ENCODE results near the gene METTL22.

The METTL22 gene

DNA sequence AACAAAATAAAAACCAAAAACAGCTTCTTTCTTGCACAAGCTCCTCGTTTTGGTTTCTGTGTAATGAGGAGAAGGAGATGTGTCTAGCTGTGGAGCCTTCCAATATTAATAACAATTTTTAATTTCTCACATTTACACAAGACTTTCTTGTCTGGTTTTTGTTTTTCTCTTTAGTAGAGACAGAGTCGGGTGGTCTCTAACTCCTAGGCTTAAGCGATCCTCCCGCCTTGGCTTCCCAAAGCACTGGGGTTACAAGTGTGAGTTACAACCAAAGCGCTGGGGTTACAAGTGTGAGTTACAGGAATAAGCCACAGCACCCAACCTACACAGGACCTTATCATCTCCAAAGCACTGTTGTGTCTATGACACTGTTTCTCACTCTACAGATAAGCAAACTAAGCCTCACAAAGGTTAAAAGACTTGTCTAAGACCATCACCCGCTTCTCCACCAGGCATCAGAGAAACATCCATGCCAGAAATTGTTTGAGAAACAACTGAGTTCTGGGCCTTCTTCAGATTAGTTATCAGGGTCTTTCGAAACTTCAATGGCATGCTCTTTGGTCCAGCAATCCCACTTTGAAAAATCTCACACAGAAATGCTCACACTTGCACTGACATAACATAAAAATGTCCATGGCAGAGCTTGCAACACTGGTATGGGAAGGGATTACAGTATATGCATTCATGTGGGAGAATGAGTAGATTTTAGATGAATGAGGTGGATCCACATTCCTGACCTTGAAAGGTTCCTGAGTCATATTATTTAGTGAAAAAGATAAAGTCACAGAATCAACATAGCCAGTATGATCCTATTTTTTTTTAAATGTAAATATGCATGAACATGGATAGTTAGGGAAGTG is 56.8 kb downstream of the METTL22 start:
- H3K27ac ChIP-seq (ENCODE audit: low read length) = no peak overlapping the region
- no peaks in the 10 kb centered on the region for H3K9me3 ChIP-seq (ENCODE audit: control insufficient read depth in 2 of 2, low read length in 2 of 2)
- H3K36me3 ChIP-seq (ENCODE audit: control insufficient read depth in 2 of 2, insufficient read depth in 2 of 2, low read length in 2 of 2) = no peaks in the 10 kb centered on the region
- no peak overlapping the region for H3K4me3 ChIP-seq (ENCODE audit: low read length in 2 of 2)
- H3K9ac ChIP-seq (ENCODE audit: low read length in 2 of 2) = no peak overlapping the region
- H3K4me1 ChIP-seq (ENCODE audit: control insufficient read depth, insufficient read depth, low read length) = peaks cover 11% of the 10 kb centered on the region
- H3K27me3 ChIP-seq (ENCODE audit: control insufficient read depth in 1 of 2, insufficient read depth in 2 of 2, low read length in 2 of 2) = no peaks in the 10 kb centered on the region

DNA sequence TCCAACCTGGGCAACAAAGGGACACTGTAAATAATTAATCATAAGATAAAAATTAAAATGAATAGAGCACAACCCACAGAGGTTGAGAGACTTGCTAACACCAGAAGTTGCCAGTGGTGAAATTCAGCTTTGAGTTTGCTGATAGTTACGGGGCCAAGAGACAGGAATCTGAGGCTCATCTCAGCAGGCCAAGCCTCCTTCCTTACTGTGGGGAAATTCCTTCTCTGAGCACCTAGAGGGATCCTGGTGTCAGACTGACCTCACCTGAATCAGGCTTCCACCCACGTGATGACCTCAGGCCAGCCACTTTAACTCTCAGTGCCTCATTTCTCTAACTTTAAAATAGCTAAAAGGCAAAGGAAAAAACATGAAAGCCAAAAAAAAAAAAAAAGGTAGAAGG is 57.7 kb downstream of the METTL22 start:
- H3K27ac ChIP-seq (ENCODE audit: low read length) = no peak overlapping the region
- H3K9me3 ChIP-seq (ENCODE audit: control insufficient read depth in 2 of 2, low read length in 2 of 2) = no peaks in the 10 kb centered on the region
- H3K9ac ChIP-seq (ENCODE audit: low read length in 2 of 2) = no peak overlapping the region
- peaks cover 11% of the 10 kb centered on the region for H3K4me1 ChIP-seq (ENCODE audit: control insufficient read depth, insufficient read depth, low read length)
- H3K4me3 ChIP-seq (ENCODE audit: low read length in 2 of 2) = no peak overlapping the region
- no peaks in the 10 kb centered on the region for H3K27me3 ChIP-seq (ENCODE audit: control insufficient read depth in 1 of 2, insufficient read depth in 2 of 2, low read length in 2 of 2)
- no peaks in the 10 kb centered on the region for H3K36me3 ChIP-seq (ENCODE audit: control insufficient read depth in 2 of 2, insufficient read depth in 2 of 2, low read length in 2 of 2)

DNA sequence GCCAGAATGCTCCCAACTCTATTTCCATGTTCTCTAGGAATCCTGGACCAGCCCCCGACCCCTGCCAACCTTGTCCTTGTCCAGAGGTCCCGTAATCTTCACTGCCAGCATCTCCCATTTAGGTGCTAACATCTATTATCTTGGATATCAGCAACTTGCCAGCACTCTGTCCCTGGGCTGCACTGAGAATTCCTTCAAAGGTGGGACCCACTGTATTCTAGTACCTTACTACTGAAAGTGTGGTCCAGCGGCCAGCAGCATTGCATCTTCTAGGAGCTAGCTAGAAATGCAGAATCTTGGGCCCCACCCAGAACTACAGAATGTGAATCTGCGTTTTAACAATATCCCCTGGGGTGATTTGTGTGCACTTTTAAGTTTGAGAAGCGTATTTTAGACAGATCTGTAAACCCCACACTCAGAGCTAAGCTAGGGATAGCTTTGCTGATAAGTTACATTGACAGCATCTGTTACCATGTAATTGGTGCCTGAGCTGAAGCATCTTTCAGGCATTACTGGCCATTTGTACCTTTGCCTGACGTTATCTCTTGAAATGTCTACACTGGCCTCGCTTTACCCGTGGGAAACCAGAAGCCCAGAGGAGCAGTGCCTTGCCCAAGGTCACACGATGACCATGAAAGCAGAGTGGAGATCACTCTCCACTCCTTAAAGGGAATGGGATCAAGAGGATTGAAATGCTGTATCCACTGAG is 61.2 kb downstream of the METTL22 start:
- peaks cover 2% of the 10 kb centered on the region for H3K4me1 ChIP-seq (ENCODE audit: control insufficient read depth, insufficient read depth, low read length)
- H3K36me3 ChIP-seq (ENCODE audit: control insufficient read depth in 2 of 2, insufficient read depth in 2 of 2, low read length in 2 of 2) = no peaks in the 10 kb centered on the region
- H3K4me3 ChIP-seq (ENCODE audit: low read length in 2 of 2) = no peak overlapping the region
- H3K27ac ChIP-seq (ENCODE audit: low read length) = no peak overlapping the region
- H3K27me3 ChIP-seq (ENCODE audit: control insufficient read depth in 1 of 2, insufficient read depth in 2 of 2, low read length in 2 of 2) = no peaks in the 10 kb centered on the region
- H3K9me3 ChIP-seq (ENCODE audit: control insufficient read depth in 2 of 2, low read length in 2 of 2) = no peaks in the 10 kb centered on the region
- no peak overlapping the region for H3K9ac ChIP-seq (ENCODE audit: low read length in 2 of 2)

DNA sequence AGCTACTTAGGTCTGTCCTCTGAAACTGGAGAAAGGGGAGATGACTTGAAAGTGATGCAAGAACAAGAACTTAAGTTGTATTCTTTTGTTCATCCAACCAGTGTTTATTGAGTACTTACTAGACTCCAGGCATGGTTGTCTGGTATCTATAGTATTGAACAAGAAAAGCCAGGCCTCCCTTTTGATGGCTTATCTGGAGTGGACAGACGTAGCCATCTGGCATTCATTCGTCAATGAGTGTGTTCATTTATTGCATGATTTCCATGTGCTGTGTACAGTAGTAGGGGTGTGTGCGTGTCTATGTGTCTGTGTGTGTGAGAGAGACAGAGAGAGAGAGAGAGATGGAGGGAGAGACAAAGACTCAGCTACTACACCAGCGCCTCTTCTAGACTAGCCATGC is 62.1 kb downstream of the METTL22 start:
- no peaks in the 10 kb centered on the region for H3K9me3 ChIP-seq (ENCODE audit: control insufficient read depth in 2 of 2, low read length in 2 of 2)
- no peak overlapping the region for H3K27ac ChIP-seq (ENCODE audit: low read length)
- no peaks in the 10 kb centered on the region for H3K36me3 ChIP-seq (ENCODE audit: control insufficient read depth in 2 of 2, insufficient read depth in 2 of 2, low read length in 2 of 2)
- peaks cover 2% of the 10 kb centered on the region for H3K4me1 ChIP-seq (ENCODE audit: control insufficient read depth, insufficient read depth, low read length)
- H3K9ac ChIP-seq (ENCODE audit: low read length in 2 of 2) = no peak overlapping the region
- H3K4me3 ChIP-seq (ENCODE audit: low read length in 2 of 2) = no peak overlapping the region
- H3K27me3 ChIP-seq (ENCODE audit: control insufficient read depth in 1 of 2, insufficient read depth in 2 of 2, low read length in 2 of 2) = no peaks in the 10 kb centered on the region

DNA sequence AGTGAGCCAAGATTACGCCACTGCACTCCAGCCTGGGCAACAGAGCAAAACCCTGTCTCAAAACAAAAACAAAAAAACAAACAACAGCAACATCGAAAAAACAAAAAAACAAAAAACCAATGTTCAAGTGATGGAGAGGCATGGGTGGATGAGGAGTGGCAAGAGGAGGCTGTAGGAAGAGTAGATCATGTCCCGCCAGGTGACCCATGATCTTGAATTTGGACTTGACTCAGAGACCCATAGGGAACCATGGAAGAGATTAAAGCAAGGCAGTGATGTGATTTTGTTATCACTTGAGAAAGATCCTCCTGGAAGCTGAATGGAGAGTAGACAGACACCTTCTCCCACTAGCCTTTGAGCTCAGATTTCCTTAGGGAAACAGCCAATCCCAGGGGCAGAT is 64.1 kb downstream of the METTL22 start:
- H3K4me3 ChIP-seq (ENCODE audit: low read length in 2 of 2) = no peak overlapping the region
- H3K27ac ChIP-seq (ENCODE audit: low read length) = no peak overlapping the region
- peaks cover 2% of the 10 kb centered on the region for H3K4me1 ChIP-seq (ENCODE audit: control insufficient read depth, insufficient read depth, low read length)

DNA sequence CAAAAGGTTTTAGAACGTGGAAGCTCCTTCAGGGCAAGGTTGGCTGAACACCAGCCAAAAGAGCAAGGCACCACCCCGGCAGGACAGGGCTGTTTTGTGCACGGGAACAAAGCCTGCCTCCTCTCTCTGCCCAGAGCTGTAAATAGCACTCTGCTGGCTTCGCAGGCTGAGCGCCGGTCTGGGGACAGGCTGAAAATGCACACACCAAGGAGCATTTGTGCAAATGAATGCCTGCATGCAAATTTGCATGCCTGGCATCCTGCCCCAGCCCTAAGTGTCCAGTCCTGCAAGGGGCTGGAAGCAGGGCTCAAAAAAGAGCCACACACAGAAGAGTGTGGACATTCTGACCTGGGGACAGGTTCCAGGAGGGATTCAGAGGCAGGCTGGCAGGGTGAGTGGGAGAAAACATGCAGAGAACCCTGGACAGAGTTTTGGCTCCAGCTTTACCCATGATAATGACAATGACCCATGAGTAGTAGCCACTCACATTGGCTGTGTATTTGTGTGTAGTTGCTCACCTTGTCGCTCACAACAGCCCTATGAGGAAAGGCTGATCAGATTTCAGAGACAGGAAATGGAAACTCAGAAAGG is 64.6 kb downstream of the METTL22 start:
- H3K4me3 ChIP-seq (ENCODE audit: low read length in 2 of 2) = no peak overlapping the region
- H3K4me1 ChIP-seq (ENCODE audit: control insufficient read depth, insufficient read depth, low read length) = peaks cover 2% of the 10 kb centered on the region
- H3K36me3 ChIP-seq (ENCODE audit: control insufficient read depth in 2 of 2, insufficient read depth in 2 of 2, low read length in 2 of 2) = peaks cover 0 to 2% of the 10 kb centered on the region in 2 donors
- peaks cover 5 to 6% of the 10 kb centered on the region in 2 donors for H3K9me3 ChIP-seq (ENCODE audit: control insufficient read depth in 2 of 2, low read length in 2 of 2)
- no peak overlapping the region for H3K9ac ChIP-seq (ENCODE audit: low read length in 2 of 2)
- H3K27ac ChIP-seq (ENCODE audit: low read length) = no peak overlapping the region
- no peaks in the 10 kb centered on the region for H3K27me3 ChIP-seq (ENCODE audit: control insufficient read depth in 1 of 2, insufficient read depth in 2 of 2, low read length in 2 of 2)

More for the DNA sequence above, 64.1 kb downstream of the METTL22 start:
- peaks cover 0 to 2% of the 10 kb centered on the region in 2 donors for H3K36me3 ChIP-seq (ENCODE audit: control insufficient read depth in 2 of 2, insufficient read depth in 2 of 2, low read length in 2 of 2)
- peaks cover 5 to 6% of the 10 kb centered on the region in 2 donors for H3K9me3 ChIP-seq (ENCODE audit: control insufficient read depth in 2 of 2, low read length in 2 of 2)
- H3K9ac ChIP-seq (ENCODE audit: low read length in 2 of 2) = no peak overlapping the region
- no peaks in the 10 kb centered on the region for H3K27me3 ChIP-seq (ENCODE audit: control insufficient read depth in 1 of 2, insufficient read depth in 2 of 2, low read length in 2 of 2)

DNA sequence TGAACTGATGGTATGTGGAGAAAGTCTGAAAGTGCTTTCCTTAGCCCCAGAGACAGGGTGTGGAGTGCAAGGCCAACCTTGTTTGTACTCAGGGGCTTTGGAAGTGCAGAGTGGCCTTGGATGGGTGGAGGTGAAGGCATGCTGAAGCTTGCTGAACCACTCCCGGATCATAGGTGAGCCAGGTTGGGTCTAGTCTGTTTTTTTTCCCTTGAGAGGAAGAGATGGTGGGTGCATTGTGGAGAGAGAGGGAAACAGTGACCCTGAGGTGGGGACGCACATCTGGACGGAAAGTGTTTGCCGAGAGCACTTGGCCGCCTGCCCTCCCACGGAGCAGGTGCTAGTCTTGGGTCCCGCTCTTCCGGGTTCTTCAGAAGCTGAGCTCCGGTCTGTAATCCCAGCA is 65.4 kb downstream of the METTL22 start:
- no peaks in the 10 kb centered on the region for H3K27me3 ChIP-seq (ENCODE audit: control insufficient read depth in 1 of 2, insufficient read depth in 2 of 2, low read length in 2 of 2)
- H3K4me1 ChIP-seq (ENCODE audit: control insufficient read depth, insufficient read depth, low read length) = peaks cover 2% of the 10 kb centered on the region
- H3K36me3 ChIP-seq (ENCODE audit: control insufficient read depth in 2 of 2, insufficient read depth in 2 of 2, low read length in 2 of 2) = peaks cover 0 to 2% of the 10 kb centered on the region in 2 donors
- H3K4me3 ChIP-seq (ENCODE audit: low read length in 2 of 2) = no peak overlapping the region
- no peak overlapping the region for H3K9ac ChIP-seq (ENCODE audit: low read length in 2 of 2)
- peaks cover 5 to 6% of the 10 kb centered on the region in 2 donors for H3K9me3 ChIP-seq (ENCODE audit: control insufficient read depth in 2 of 2, low read length in 2 of 2)
- H3K27ac ChIP-seq (ENCODE audit: low read length) = no peak overlapping the region

DNA sequence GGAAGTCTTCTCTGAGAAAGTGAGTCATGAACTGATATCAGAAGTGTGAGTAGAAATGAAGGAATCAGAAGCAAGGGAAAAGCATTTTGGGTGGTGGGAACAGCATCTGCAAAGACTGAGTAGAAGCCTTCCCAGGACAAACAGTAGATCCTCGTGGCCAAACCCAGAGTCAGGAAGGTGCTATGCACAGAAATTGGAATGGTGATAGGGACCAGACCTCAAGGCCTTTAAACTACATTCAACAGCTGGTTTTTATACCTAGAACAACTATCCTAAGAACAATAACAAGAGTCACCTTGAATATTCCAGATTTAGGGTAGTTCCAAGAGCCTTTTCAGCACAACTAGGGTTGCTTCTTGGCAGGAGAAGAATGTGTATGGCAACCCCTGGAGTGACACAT is 68.2 kb downstream of the METTL22 start:
- Histone ChIP-seq H3K4me3 (ENCODE audit: low read length in 2 of 2) (no peak overlapping the region), H3K9me3 (ENCODE audit: control insufficient read depth in 2 of 2, low read length in 2 of 2) (peaks cover 5 to 6% of the 10 kb centered on the region in 2 donors), H3K27me3 (ENCODE audit: control insufficient read depth in 1 of 2, insufficient read depth in 2 of 2, low read length in 2 of 2) (no peaks in the 10 kb centered on the region), H3K36me3 (ENCODE audit: control insufficient read depth in 2 of 2, insufficient read depth in 2 of 2, low read length in 2 of 2) (peaks cover 0 to 2% of the 10 kb centered on the region in 2 donors), H3K27ac (ENCODE audit: low read length) (no peak overlapping the region), H3K9ac (ENCODE audit: low read length in 2 of 2) (no peak overlapping the region), H3K4me1 (ENCODE audit: control insufficient read depth, insufficient read depth, low read length) (peaks cover 2% of the 10 kb centered on the region)

DNA sequence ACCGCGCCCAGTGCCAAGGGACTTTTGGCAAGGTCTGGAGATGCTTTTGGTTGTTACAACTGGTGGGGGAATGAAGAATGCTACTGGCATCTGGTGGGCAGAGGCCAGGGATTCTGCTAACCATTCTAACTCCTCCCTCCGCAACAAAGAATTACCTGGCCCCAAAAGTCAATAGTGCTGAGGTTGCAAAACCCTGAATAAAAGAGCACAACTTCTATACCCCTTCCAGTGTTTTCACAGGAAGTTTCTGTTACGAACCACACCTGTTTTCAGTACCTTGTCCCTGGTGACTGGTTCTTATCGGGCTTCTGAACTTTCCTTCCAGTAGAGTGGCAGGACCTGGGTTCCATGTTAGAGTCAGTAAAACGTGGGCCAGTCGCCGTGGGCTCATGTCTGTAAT is 70.2 kb downstream of the METTL22 start:
- Histone ChIP-seq H3K4me1 (ENCODE audit: control insufficient read depth, insufficient read depth, low read length) (no peaks in the 10 kb centered on the region), H3K4me3 (ENCODE audit: low read length in 2 of 2) (no peak overlapping the region), H3K27ac (ENCODE audit: low read length) (no peak overlapping the region), H3K9ac (ENCODE audit: low read length in 2 of 2) (no peak overlapping the region), H3K9me3 (ENCODE audit: control insufficient read depth in 2 of 2, low read length in 2 of 2) (peaks cover 5 to 6% of the 10 kb centered on the region in 2 donors), H3K36me3 (ENCODE audit: control insufficient read depth in 2 of 2, insufficient read depth in 2 of 2, low read length in 2 of 2) (peaks cover 0 to 2% of the 10 kb centered on the region in 2 donors), H3K27me3 (ENCODE audit: control insufficient read depth in 1 of 2, insufficient read depth in 2 of 2, low read length in 2 of 2) (no peaks in the 10 kb centered on the region)

DNA sequence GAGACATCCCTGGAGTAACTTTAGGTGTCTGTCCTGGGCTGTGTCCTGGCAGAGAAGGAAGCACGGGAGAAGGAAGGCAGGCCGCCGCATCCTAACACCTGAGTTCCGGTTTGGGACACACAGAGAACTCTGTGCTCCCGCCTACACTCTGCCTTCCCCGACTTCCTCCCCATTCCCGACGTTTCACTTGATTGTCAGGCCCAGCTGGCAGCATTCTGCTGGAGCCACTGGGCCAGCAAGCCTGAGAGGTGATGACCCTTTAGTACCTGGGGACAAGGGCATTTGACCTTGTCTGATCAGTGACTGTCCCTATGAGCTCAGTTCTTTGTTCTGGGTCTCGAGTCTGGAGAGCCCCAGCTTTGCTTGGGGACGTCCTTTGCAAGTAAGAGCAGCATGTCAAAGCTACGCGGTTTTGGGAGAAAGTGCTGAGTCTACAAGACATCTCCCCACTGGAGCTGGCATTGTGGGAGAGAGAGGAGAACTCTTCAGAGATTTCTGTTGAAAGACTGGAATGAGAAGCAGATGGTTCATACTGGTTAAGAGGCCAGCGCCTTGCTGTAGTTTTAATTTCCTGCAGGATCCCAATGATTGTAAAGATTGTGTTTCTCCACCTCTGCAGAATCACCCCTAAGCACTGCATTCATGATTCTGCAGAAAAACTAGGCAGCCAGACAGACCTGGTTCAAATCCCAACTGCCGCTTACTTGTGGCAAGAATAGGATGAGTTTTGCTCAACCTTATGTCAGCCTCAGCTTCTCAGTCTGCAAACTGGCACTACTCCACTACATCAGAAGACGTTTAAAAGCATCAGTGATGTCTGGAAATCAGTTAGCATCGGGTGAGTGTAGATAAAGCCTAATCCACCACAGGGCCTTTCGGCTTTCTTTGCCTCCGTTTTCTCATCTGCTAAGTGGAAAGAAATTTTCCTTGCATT is 73.6 kb downstream of the METTL22 start:
- no peaks in the 10 kb centered on the region for H3K4me1 ChIP-seq (ENCODE audit: control insufficient read depth, insufficient read depth, low read length)
- no peak overlapping the region for H3K27ac ChIP-seq (ENCODE audit: low read length)

More for the DNA sequence above, 73.6 kb downstream of the METTL22 start:
- H3K36me3 ChIP-seq (ENCODE audit: control insufficient read depth in 2 of 2, insufficient read depth in 2 of 2, low read length in 2 of 2) = peaks cover 0 to under 1% of the 10 kb centered on the region in 2 donors
- no peaks in the 10 kb centered on the region for H3K27me3 ChIP-seq (ENCODE audit: control insufficient read depth in 1 of 2, insufficient read depth in 2 of 2, low read length in 2 of 2)
- peaks cover 0 to under 1% of the 10 kb centered on the region in 2 donors for H3K9me3 ChIP-seq (ENCODE audit: control insufficient read depth in 2 of 2, low read length in 2 of 2)
- no peak overlapping the region for H3K9ac ChIP-seq (ENCODE audit: low read length in 2 of 2)
- no peak overlapping the region for H3K4me3 ChIP-seq (ENCODE audit: low read length in 2 of 2)

All from stomach smooth muscle (tissue), 2 donors.